Loucy (cell line): ENCODE measurements around the gene SMIM23.

Experiments used
- H2AFZ ChIP-seq: fragments of 200-600 bp; sonication (generic); 2 replicates; pipeline ENCODE4 v1.6.0; 2016; ENCODE audit warnings: antibody characterized with exemption, mild to moderate bottlenecking, low read length, moderate library complexity
- H3F3A ChIP-seq: fragments of 200-600 bp; 2 replicates; pipeline ENCODE4 v1.6.0; 2016; ENCODE audit warnings: antibody characterized with exemption, low read depth, mild to moderate bottlenecking
- H3K27me3 ChIP-seq: fragments of 200-600 bp; sonication (generic); 2 replicates; pipeline ENCODE4 v1.6.1; 2014; ENCODE audit warnings: low read length, mild to moderate bottlenecking; ENCODE audit not compliant: insufficient read depth, poor library complexity, severe bottlenecking
- H3K36me3 ChIP-seq: fragments of 200-600 bp; sonication (generic); 2 replicates; pipeline ENCODE4 v1.6.1; 2016; ENCODE audit warnings: low read length; ENCODE audit not compliant: insufficient read depth
- H3K4me1 ChIP-seq: fragments of 200-600 bp; sonication (generic); 2 replicates; pipeline ENCODE4 v1.5.1; 2014; ENCODE audit warnings: low read length, mild to moderate bottlenecking; ENCODE audit not compliant: insufficient read depth, poor library complexity, severe bottlenecking
- H3K4me2 ChIP-seq: fragments of 200-600 bp; sonication (generic); 2 replicates; pipeline ENCODE4 v1.6.0; 2014; ENCODE audit warnings: antibody characterized with exemption, low read length, low read depth, mild to moderate bottlenecking; ENCODE audit not compliant: poor library complexity, severe bottlenecking
- H3K4me3 ChIP-seq: fragments of 200-600 bp; sonication (generic); 2 replicates; pipeline ENCODE4 v1.5.1; 2014; ENCODE audit warnings: low read length, mild to moderate bottlenecking, mixed read lengths; ENCODE audit not compliant: poor library complexity, severe bottlenecking
- H3K79me2 ChIP-seq: fragments of 200-600 bp; sonication (generic); 2 replicates; pipeline ENCODE4 v1.6.1; 2014; ENCODE audit warnings: low read length; ENCODE audit not compliant: insufficient read depth
- H3K9ac ChIP-seq: fragments of 200-600 bp; sonication (generic); 2 replicates; pipeline ENCODE4 v1.6.0; 2014; ENCODE audit warnings: mild to moderate bottlenecking, low read depth, low read length, moderate library complexity; ENCODE audit not compliant: poor library complexity, severe bottlenecking
- H3K9me2 ChIP-seq: fragments of 200-600 bp; sonication (generic); replicated peaks from 2 replicates; pipeline ENCODE4 v1.6.1; 2016; ENCODE audit warnings: low read depth, low read length, mixed read lengths
- H3K9me3 ChIP-seq: fragments of 200-600 bp; sonication (generic); 2 replicates; pipeline ENCODE4 v1.6.1; 2014; ENCODE audit warnings: mild to moderate bottlenecking, antibody characterized with exemption, low read length, low read depth; ENCODE audit not compliant: insufficient read depth
- H4K20me1 ChIP-seq: fragments of 200-600 bp; sonication (generic); 2 replicates; pipeline ENCODE4 v1.6.0; 2014; ENCODE audit warnings: antibody characterized with exemption, low read length, mild to moderate bottlenecking; ENCODE audit not compliant: insufficient read depth, poor library complexity, severe bottlenecking
- EZH2phosphoT487 ChIP-seq: fragments of 200-600 bp; IDR thresholded peaks from 2 replicates; pipeline ENCODE4 v1.6.1; 2018; ENCODE audit warnings: antibody characterized with exemption, mild to moderate bottlenecking, moderate library complexity, borderline replicate concordance
- TF ChIP-seq, protein P1 (sequence below): fragments of 200-600 bp; sonication (generic); conservative IDR thresholded peaks from 2 replicates; pipeline ENCODE4 v1.5.1; 2014; ENCODE audit warnings: mild to moderate bottlenecking, antibody characterized with exemption, low read length

SMIM23 gene

GRCh38 chr5:171821286-171821685 lies 35.7 kb downstream of the SMIM23 start:
- Histone ChIP-seq H3K4me1 (no peaks in the 10 kb centered on the region), H3K9me2 (no peaks in the 10 kb centered on the region), H3K9me3 (no peaks in the 10 kb centered on the region), H3K4me2 (no peak overlapping the region), H2AFZ (no peak overlapping the region), H3K27me3 (no peaks in the 10 kb centered on the region), H3K36me3 (no peaks in the 10 kb centered on the region), H3K4me3 (no peak overlapping the region), H3K79me2 (no peaks in the 10 kb centered on the region), H4K20me1 (no peaks in the 10 kb centered on the region), H3F3A (no peaks in the 10 kb centered on the region), H3K9ac (no peak overlapping the region)
- TF ChIP-seq EZH2phosphoT487, result no peak
- TF ChIP-seq, protein P1, sequence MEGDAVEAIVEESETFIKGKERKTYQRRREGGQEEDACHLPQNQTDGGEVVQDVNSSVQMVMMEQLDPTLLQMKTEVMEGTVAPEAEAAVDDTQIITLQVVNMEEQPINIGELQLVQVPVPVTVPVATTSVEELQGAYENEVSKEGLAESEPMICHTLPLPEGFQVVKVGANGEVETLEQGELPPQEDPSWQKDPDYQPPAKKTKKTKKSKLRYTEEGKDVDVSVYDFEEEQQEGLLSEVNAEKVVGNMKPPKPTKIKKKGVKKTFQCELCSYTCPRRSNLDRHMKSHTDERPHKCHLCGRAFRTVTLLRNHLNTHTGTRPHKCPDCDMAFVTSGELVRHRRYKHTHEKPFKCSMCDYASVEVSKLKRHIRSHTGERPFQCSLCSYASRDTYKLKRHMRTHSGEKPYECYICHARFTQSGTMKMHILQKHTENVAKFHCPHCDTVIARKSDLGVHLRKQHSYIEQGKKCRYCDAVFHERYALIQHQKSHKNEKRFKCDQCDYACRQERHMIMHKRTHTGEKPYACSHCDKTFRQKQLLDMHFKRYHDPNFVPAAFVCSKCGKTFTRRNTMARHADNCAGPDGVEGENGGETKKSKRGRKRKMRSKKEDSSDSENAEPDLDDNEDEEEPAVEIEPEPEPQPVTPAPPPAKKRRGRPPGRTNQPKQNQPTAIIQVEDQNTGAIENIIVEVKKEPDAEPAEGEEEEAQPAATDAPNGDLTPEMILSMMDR, result no peak

DNA sequence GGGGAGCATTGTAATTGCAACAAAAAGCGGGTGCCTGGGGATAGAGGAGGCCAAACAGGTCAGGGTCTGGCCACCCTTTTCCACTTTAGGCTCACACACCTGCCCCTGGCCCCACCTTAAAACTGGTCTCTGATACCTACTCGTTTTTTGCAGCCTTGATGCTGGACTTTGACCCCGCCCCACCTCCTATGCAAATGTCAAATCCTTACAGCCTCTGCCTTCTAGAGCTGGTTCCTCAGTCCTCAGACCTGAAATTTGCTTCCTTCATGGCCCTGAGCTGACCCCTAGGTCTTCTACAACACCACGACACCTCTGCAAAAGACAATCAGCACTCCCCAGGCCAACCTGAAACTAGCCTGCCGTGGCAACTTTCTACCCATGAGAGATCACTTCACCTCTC lies 37.7 kb downstream of the SMIM23 start:
- Histone ChIP-seq H3K79me2 (no peaks in the 10 kb centered on the region), H3F3A (no peaks in the 10 kb centered on the region), H3K4me1 (no peaks in the 10 kb centered on the region), H3K9me2 (no peaks in the 10 kb centered on the region), H3K27me3 (no peaks in the 10 kb centered on the region), H3K4me2 (no peak overlapping the region), H3K9me3 (no peaks in the 10 kb centered on the region), H3K36me3 (no peaks in the 10 kb centered on the region), H3K9ac (no peak overlapping the region), H3K4me3 (no peak overlapping the region), H4K20me1 (no peaks in the 10 kb centered on the region), H2AFZ (no peak overlapping the region)
- TF ChIP-seq, protein P1, result no peak
- no peak for TF ChIP-seq EZH2phosphoT487

DNA sequence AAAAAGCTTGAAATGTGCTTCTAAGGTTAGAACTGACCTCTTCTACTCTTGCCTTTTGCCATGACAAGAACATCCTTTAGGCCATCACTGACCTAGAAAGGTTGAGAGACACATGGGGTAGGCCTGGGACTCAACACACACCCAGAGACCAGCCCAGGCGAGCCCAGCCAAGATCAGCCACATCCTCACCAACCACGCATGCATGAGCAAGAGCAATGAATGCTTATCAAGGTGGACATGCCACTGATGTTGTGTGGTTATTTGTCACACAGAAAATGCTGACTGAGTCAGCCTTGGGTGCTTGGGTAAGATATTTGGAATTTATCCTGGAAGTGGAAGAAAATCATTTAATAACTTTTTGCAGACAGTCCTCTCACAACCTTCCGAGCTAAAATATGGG lies 39.4 kb downstream of the SMIM23 start:
- Histone ChIP-seq H3K9me3 (no peaks in the 10 kb centered on the region), H2AFZ (no peak overlapping the region), H3K27me3 (no peaks in the 10 kb centered on the region), H3K9ac (no peak overlapping the region), H3K4me2 (no peak overlapping the region), H3K4me3 (no peak overlapping the region), H4K20me1 (no peaks in the 10 kb centered on the region), H3K79me2 (no peaks in the 10 kb centered on the region), H3K36me3 (no peaks in the 10 kb centered on the region), H3K4me1 (peaks cover 3% of the 10 kb centered on the region), H3F3A (no peaks in the 10 kb centered on the region), H3K9me2 (no peaks in the 10 kb centered on the region)
- TF ChIP-seq EZH2phosphoT487, result no peak
- TF ChIP-seq, protein P1, result no peak
